Suprapubic skin (tissue), 4 donors: ENCODE results near the gene MARK1.

ENCODE experiments used
- EP300 ChIP-seq: sonication (generic); formaldehyde crosslinking; IDR thresholded peaks from one replicate; pipeline ENCODE4 v1.6.1; 2017; ENCODE audit warnings: antibody characterized with exemption
- POLR2A ChIP-seq, 2 donors: fragments of 450-650 bp; IDR thresholded peaks; one replicate each; pipeline ENCODE4 v1.6.1; 2017; ENCODE audit warnings: antibody characterized with exemption in 2 of 2, mild to moderate bottlenecking in 2 of 2, moderate library complexity in 2 of 2
- POLR2AphosphoS5 ChIP-seq, 3 donors: sonication (generic); formaldehyde crosslinking; IDR thresholded peaks; one replicate each; pipeline ENCODE4 v1.6.1; 2017; ENCODE audit warnings: antibody characterized with exemption in 3 of 3
- TF ChIP-seq, protein P1 (sequence below), 2 donors: fragments of 200-600 bp in 1 of 2; fragments of 450-650 bp in 1 of 2; sonication (generic) in 1 of 2; IDR thresholded peaks; one replicate each; pipeline ENCODE4 v1.5.1; 2016 to 2019; ENCODE audit warnings: antibody characterized with exemption in 2 of 2, mild to moderate bottlenecking in 1 of 2, moderate library complexity in 1 of 2

DNA sequence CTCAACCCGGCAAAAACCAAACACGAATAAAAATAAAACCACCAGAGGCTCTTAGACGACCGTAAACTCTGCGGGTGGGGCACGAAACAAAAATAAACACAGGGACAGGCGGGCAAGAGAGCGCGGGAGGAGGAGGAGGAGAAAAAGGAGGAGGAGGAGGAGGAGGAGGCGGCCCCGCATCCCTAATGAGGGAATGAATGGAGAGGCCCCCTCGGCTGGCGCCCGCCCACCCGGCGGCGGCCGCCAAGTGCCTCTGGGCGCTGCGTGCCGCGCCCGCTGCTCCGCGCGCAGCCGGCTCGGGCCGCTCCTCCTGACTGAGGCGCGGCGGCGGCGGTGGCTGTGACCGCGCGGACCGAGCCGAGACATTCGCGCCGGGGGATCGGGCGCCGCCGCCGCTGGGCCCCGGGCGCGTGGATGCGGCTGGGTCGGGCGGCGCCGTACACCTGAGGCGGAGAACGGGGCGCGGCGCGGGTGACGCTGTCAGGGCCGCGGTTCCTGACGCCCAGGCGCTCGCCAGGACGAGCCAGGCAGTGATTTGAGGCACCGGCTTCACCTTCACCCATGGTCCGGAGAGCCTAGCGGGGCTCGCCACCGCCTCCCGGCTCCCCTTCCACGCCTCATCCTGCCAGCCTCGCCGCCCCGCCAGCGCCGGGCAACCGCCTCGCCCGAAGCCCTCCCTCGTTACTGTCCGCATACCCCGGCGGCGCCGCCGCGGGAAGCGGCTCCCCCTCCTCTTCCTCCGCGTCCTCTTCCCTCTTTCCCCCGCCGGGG, at the start of gene MARK1:
- TF ChIP-seq, protein P1, sequence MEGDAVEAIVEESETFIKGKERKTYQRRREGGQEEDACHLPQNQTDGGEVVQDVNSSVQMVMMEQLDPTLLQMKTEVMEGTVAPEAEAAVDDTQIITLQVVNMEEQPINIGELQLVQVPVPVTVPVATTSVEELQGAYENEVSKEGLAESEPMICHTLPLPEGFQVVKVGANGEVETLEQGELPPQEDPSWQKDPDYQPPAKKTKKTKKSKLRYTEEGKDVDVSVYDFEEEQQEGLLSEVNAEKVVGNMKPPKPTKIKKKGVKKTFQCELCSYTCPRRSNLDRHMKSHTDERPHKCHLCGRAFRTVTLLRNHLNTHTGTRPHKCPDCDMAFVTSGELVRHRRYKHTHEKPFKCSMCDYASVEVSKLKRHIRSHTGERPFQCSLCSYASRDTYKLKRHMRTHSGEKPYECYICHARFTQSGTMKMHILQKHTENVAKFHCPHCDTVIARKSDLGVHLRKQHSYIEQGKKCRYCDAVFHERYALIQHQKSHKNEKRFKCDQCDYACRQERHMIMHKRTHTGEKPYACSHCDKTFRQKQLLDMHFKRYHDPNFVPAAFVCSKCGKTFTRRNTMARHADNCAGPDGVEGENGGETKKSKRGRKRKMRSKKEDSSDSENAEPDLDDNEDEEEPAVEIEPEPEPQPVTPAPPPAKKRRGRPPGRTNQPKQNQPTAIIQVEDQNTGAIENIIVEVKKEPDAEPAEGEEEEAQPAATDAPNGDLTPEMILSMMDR (IDR thresholded peaks at IDR 0.05), result no peak
- no peak for TF ChIP-seq EP300
- TF ChIP-seq POLR2AphosphoS5 (IDR thresholded peaks at IDR 0.05), result no peak
- no peak for TF ChIP-seq POLR2A (IDR thresholded peaks at IDR 0.05)
